Testis (tissue), 3 donors: Measurements from ENCODE around the gene ACSS3. TPM values are rescaled to one million over a fixed set of nuclear protein-coding genes. Genes with fewer than 3 reads are reported as not detected.
A peak's percentile ranks its signal among the peaks of the same experiment; 100 is the strongest.

Experiments used
- DNase-seq: peaks from one replicate; pipeline ENCODE4 v3.0.0-alpha.2; 2019
- H3K27ac ChIP-seq, 2 donors: fragments of 200-600 bp; sonication (generic); one replicate each; pipeline ENCODE4 v1.5.1; 2019
- H3K27me3 ChIP-seq: fragments of 200-600 bp; sonication (generic); one replicate; pipeline ENCODE4 v1.5.1; 2019
- H3K36me3 ChIP-seq: fragments of 200-600 bp; sonication (generic); one replicate; pipeline ENCODE4 v1.5.1; 2017; ENCODE audit warnings: low read depth; ENCODE audit errors: missing control alignments
- H3K4me1 ChIP-seq: fragments of 200-600 bp; sonication (generic); one replicate; pipeline ENCODE4 v1.5.1; 2019
- H3K4me3 ChIP-seq, 2 donors: fragments of 200-600 bp; sonication (generic); one replicate each; pipeline ENCODE4 v1.5.1; 2017 to 2019
- H3K9me3 ChIP-seq: fragments of 200-600 bp; sonication (generic); one replicate; pipeline ENCODE4 v1.5.1; 2017
- CTCF ChIP-seq, 3 experiments: fragments of 450-650 bp in 2 of 3; fragments of 200-600 bp in 1 of 3; sonication (generic) in 1 of 3; IDR thresholded peaks; one replicate each; pipeline ENCODE4 v1.5.1; 2016 to 2019; ENCODE audit warnings: antibody characterized with exemption in 3 of 3, mild to moderate bottlenecking in 2 of 3, moderate library complexity in 1 of 3
- POLR2A ChIP-seq: fragments of 450-650 bp; IDR thresholded peaks from one replicate; pipeline ENCODE4 v1.6.1; 2017; ENCODE audit warnings: antibody characterized with exemption, mild to moderate bottlenecking, moderate library complexity
- WGBS, 2 donors: methylation state at CpG; one replicate each; pipeline ENCODE4 v1.1.5; 2018; 5-methylcytosine and 5-hydroxymethylcytosine counted together
- intact Hi-C: fragments of 100-400 bp; cut with DNase I; formaldehyde crosslinking; loops from one replicate; pipeline ENCODE4 v1.15.1; 2023; ENCODE audit warnings: low total_unique reads
- polyA plus RNA-seq: library from polyadenylated mRNA; stranded (reverse); fragments of 350-450 nt; fragmentation: Illumina TruSeq; extraction: RNeasy Lipid Tissue Mini Kit (QIAGEN cat#74804); gene quantifications from one replicate; pipeline ENCODE4 v1.2.3, GENCODE V29; 2014; ENCODE audit warnings: low read depth, low replicate concordance; ENCODE audit not compliant: insufficient read depth
- total RNA-seq, 2 donors: library from RNA; depleted of rRNA; stranded (reverse); fragments of >200 nt; gene quantifications; one replicate each; pipeline ENCODE4 v1.2.3, GENCODE V29; 2016

The ACSS3 gene
- total and polyA plus RNA-seq, 3 donors from 2014 or later = 7.5 to 22.8 (median 17.1) TPM

DNA sequence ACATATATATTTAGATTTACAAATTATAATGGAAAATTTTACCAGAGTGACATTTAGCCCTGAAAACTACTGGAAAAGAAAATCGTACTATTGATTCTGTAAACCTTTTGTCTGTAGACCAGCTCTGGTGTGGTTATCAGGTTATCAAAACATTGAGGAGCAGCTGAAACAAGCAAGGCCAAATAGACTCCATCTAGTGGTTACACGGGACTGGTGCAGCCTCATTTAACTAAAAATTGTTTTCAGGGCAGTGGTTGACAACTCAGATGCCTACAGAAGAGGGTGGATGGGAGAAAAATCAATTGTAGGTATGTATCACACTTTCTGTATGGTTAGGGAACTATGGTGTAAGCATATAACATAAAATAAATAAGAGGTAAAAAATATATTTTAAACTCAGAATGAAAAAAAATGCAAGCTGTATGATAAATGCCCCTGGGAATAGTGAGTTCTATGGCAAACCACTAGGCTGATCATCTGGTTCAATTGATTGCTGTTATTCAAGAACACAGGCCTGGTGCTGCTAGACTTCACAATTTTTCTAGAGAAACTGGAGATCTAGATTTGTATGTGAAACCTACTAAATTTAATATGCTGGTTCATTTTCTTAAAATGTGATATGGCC is 51.2 kb downstream of the ACSS3 start:
- intact Hi-C loops = no loop called here
- no peaks in the 10 kb centered on the region for H3K36me3 ChIP-seq
- H3K27ac ChIP-seq = no peak overlapping the region
- no peaks in the 10 kb centered on the region for H3K27me3 ChIP-seq
- H3K4me1 ChIP-seq = no peaks in the 10 kb centered on the region
- DNase-seq = peak; percentile 50
- 22 to 23% methylated on average over 2 of the region's 2 CpGs for WGBS, 2 donors
- no peak overlapping the region for H3K4me3 ChIP-seq
- peak; percentile 24 to 59 (median 49) for TF ChIP-seq CTCF (IDR thresholded peaks at IDR 0.05)
- no peak for TF ChIP-seq POLR2A
- no peaks in the 10 kb centered on the region for H3K9me3 ChIP-seq

DNA sequence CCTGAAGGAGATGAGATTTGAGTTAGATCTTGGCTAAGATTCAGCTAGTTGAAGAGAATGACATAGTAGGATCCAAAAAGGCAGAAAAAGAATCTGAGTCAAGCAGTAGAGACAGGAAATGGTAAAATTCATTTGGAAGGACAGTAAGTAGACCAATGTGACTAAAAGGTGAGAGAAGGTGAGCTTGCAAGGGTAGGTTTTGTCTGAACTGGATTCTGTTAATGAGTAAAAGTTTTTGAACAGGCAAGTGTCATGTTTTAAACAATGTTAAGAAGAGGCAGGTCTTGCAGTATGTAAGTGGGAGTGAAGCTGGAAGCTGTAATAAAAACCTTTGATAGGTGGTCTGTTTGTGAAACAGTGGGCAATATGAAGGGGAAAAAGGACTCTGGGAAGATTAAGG is 58.6 kb downstream of the ACSS3 start:
- Histone ChIP-seq H3K27ac (no peak overlapping the region), H3K4me3 (no peak overlapping the region), H3K27me3 (no peaks in the 10 kb centered on the region), H3K36me3 (no peaks in the 10 kb centered on the region), H3K4me1 (no peaks in the 10 kb centered on the region), H3K9me3 (no peaks in the 10 kb centered on the region)
- TF ChIP-seq POLR2A (no peak), CTCF (IDR thresholded peaks at IDR 0.05) (no peak)
- intact Hi-C loops = no loop called here
- no peak for DNase-seq

- Histone ChIP-seq H3K27ac (no peak overlapping the region), H3K9me3 (no peaks in the 10 kb centered on the region), H3K36me3 (no peaks in the 10 kb centered on the region), H3K4me1 (no peaks in the 10 kb centered on the region), H3K4me3 (no peak overlapping the region), H3K27me3 (no peaks in the 10 kb centered on the region)
- no peak for DNase-seq
- 74 to 95% methylated on average over 2 of the region's 2 CpGs for WGBS, 2 donors
- no peak for TF ChIP-seq CTCF (IDR thresholded peaks at IDR 0.05)
- no peak for TF ChIP-seq POLR2A
- intact Hi-C loops = no loop called here
Measured at GRCh38 chr12:81137801-81138200, 59.9 kb downstream of the ACSS3 start.

DNA sequence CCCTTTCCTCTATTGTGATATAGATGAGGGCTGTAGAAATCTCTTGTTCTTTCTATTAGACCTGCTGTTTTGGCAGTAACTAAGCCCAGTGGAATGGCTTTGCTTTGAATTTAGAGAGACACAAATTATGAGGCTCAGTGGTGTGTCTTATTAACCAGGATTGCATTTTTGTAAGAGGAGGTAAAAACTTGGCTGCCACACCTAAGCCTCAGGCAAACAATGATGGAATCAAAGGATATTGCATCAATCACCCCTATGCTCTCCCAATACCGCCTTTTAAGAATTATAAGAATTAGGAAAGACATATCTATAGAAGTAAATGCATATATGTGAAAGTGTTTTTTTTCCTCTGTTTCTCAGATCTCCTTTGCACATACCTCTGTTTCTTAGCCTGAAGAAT is 63.3 kb downstream of the ACSS3 start:
- Histone ChIP-seq H3K27me3 (no peaks in the 10 kb centered on the region), H3K9me3 (no peaks in the 10 kb centered on the region), H3K36me3 (no peaks in the 10 kb centered on the region), H3K4me1 (no peaks in the 10 kb centered on the region), H3K4me3 (no peak overlapping the region), H3K27ac (no peak overlapping the region)
- intact Hi-C loops = no loop called here
- WGBS, 2 donors = 92 to 100% methylated on average over 1 of the region's 1 CpG
- no peak for TF ChIP-seq CTCF (IDR thresholded peaks at IDR 0.05)
- no peak for TF ChIP-seq POLR2A
- no peak for DNase-seq

- no peak for DNase-seq
- H3K27me3 ChIP-seq = no peaks in the 10 kb centered on the region
- WGBS, 2 donors = 74 to 75% methylated on average over 5 of the region's 5 CpGs
- no peak overlapping the region for H3K27ac ChIP-seq
- H3K36me3 ChIP-seq = no peaks in the 10 kb centered on the region
- TF ChIP-seq POLR2A (no peak), CTCF (IDR thresholded peaks at IDR 0.05) (no peak)
- H3K9me3 ChIP-seq = no peaks in the 10 kb centered on the region
- intact Hi-C loops = no loop called here
- no peak overlapping the region for H3K4me3 ChIP-seq
- H3K4me1 ChIP-seq = no peaks in the 10 kb centered on the region
Measured at GRCh38 chr12:81143057-81143456, 65.2 kb downstream of the ACSS3 start.
